Kidney glomerular epithelial cell (primary cell): Measurements from ENCODE around the gene OPN3.
"Not testable (repeated sequence)": the region's sequence is repeated elsewhere in the genome, so short reads cannot be mapped to it uniquely, and the experiment has no call there.

Source experiments
- DNase-seq: peaks from one replicate; lab custom pipeline; 2025; lab: John Stamatoyannopoulos, UW

Gene OPN3, protein sequence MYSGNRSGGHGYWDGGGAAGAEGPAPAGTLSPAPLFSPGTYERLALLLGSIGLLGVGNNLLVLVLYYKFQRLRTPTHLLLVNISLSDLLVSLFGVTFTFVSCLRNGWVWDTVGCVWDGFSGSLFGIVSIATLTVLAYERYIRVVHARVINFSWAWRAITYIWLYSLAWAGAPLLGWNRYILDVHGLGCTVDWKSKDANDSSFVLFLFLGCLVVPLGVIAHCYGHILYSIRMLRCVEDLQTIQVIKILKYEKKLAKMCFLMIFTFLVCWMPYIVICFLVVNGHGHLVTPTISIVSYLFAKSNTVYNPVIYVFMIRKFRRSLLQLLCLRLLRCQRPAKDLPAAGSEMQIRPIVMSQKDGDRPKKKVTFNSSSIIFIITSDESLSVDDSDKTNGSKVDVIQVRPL

DNA sequence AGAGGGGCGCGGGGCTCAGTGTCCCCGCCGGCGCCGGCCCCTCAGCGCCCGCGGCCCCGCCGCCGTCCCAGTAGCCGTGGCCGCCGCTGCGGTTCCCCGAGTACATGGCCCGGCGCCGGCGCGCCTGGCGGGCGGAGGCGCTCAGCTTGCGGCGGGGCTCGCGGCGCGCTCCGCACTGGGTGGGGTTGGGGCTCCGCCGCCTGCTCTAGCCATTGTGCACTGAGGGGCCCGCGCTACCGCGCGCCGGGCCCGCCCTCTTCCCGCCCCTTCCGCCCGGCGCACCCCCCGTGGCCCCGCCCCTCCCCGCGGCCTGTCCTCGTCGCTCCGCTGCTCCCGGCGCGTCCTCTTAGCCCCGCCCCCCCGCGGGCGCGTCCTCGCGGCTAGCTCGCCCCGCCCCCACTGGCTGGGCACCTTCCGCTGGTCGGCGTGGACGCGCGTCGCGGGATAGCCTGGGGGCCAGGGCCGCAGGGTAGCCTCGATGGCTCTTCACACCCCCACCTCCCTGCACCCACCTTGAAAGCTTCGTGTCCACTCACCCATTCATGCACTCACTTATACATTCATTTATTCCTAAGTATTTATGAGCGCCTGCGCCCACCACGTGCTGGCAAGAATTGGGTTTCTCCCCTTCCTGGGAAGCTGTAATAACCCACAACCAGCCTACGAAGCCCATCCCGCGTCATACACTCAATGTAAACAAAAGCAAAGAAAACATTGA, at the start of gene OPN3, which contains the start of gene CHML:
Gene OPN3, minus strand, starts transcription at position 221 of the 718 bp plus-strand sequence. Its CDS starts 115 bp downstream, at position 106.
Gene CHML, minus strand, starts transcription at position 221 of the 718 bp plus-strand sequence. CDS start 4,603 bp downstream, outside the sequence.
- DNase-seq, result peak; percentile 69

DNA sequence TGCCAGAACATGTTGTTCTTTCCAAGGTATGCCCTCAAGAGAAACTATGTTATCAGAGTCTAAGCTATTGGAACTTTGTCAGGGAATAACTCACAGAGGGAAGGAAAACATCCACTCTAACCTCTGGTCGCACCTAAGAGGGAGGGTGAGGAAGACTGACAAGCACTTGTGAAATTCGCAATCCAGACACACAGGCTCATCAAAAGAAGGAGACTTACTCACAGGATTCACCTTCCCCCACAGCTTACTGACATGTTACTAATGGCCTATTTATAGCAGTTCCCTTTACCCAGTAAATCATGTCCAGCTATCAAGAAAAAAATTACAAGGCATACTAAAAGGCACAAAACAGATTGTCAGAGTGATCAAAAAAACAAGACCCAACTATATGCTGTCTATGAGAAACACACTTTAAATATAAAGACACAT, 48.8 kb upstream of the OPN3 start:
- peak; percentile 69 for DNase-seq

DNA sequence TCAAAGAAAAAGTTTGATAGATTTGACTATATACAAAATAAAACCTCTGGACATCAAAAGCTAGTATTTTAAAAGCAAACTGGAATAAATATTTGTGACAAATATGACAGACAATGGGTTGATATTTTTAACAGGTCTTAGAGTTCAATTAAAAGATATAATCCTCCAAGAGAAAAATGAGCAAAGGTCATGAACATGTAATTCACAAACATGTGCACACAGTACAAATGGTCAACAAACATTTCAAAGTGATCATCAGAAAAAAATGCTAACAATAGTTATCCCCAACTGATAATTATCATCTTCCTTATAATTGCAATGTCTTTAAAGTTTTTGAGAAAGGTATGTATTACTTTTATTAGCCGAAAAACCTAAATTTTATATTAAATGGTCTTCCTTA, 43.9 kb upstream of the OPN3 start:
- DNase-seq, result no peak

GRCh38 chr1:241682921-241683320, 42.8 kb upstream of the OPN3 start:
- no peak for DNase-seq

- not testable (repeated sequence) for DNase-seq
These were observed 41.8 kb upstream of the OPN3 start for GRCh38 chr1:241681861-241682448.

GRCh38 chr1:241679961-241680360, 39.8 kb upstream of the OPN3 start:
- DNase-seq, result no peak

DNA sequence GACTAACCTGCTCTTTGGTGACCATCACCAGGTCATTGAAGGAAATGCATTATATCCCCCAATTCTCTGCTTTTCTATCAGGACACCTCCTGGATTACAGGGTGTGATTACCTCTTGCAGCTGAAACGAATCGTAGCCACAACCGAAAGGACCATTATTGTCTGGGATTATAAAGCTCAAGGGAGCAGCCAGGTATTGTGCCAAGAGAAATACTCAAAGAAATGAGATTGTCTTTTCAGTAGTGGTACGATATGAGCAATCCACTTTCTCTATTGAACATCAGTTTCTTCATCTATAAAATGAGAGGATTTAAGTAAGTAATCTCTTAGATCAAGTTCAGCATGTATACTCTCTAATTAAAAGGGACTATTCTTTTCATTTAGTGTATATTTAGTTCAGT, 39.2 kb upstream of the OPN3 start:
- no peak for DNase-seq

DNA sequence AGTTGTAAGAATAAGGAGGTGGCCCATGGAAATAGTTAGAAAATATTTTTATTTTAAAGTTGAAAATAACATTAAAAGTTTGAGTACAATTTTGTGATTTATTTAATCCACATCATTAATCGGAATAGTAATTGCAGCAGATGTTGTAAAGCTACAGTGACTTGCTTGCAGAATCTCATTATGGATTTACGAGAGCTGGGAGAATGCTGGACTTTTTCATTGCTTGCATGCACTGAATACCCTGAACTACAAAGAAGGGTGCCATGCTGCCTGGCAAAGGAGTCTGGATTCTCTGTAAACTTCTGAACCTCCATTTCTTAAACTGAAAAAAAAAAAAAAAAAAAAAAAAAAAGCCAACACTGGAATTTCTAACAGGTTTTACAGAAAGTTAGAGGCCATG, 38.4 kb upstream of the OPN3 start:
- no peak for DNase-seq

- no peak for DNase-seq
These were observed 37.0 kb upstream of the OPN3 start for GRCh38 chr1:241677201-241677600.

GRCh38 chr1:241675983-241676382, 35.8 kb upstream of the OPN3 start:
- no peak for DNase-seq

DNA sequence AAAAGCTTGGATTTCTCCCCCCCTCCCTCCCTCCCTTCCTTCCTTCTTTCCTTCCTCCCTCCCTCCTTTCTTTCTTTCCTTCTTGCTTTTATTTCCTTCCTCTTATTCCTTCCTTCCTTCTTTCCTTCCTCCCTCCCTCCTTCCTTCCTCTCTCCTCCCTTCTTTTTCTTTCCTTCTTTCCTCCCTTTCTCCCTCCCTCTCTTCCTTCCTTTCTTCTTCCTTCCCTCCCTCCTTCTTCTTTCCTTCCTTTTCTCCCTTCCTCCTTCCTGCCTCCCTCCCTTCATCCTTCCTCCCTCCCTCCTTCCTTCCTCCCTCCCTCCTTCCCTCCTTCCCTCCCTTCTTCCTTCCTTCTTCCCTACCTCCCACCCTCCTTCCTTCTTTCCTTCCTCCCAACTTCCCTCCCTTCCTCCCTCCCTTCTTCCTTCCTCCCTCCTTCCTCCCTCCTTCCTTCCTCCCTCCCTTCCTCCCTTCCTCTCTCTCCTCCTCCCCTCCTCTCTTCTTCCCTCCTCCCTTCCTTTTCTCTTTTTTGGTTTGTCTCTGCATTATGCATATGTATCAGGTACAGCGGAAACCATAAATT, 34.7 kb upstream of the OPN3 start:
- no peak for DNase-seq

DNA sequence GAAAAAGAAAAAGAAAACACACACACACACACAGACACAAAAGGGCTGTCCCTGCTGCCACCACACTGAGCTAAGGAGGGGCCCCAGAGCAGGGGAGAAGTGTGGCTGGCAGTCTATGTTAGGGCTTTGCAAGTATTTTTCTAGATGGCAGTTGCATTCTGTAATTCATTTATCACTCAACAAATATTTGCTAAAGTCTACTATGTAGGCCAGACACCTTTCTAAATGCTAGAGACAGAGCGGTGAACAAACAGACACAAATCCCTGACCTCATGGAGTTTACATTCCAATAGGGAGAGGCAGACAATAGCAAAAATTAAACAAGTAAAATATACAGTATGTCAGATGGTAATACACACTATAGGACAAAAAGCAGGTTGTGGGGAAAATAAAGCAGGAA, 32.1 kb upstream of the OPN3 start:
- no peak for DNase-seq

- no peak for DNase-seq
These were observed 26.2 kb upstream of the OPN3 start for GRCh38 chr1:241666419-241666818.

DNA sequence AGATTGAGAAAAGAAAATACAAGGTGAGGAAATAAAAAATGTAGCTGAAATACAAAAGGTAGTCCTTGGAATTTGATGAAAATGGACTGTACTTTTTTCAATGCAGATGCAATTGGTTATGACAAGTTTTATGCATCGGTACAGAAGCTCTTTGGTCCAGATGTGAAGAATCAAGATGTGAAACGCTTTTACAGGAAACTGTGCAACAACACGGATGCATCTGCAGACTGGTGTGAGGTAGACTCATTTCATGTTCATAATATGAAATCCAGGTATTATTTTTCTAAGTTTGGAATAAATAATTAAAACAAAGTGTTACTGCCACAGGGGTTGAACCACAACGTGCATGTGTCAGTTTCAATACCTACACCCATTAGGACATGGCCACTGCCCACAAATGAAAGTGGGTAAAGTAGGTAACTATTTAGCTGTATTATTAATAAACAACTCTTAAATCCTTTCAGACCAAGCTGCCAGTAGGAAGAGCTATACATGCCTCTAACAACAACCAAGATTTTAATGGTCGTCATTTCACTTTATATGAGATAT, 20.3 kb upstream of the OPN3 start:
- no peak for DNase-seq

- DNase-seq, result not testable (repeated sequence)
These were observed 18.8 kb upstream of the OPN3 start for GRCh38 chr1:241659016-241659415.

GRCh38 chr1:241658081-241658793, 18.1 kb upstream of the OPN3 start:
- no peak for DNase-seq

- no peak for DNase-seq
These were observed 14.5 kb upstream of the OPN3 start for GRCh38 chr1:241654641-241655040.

DNA sequence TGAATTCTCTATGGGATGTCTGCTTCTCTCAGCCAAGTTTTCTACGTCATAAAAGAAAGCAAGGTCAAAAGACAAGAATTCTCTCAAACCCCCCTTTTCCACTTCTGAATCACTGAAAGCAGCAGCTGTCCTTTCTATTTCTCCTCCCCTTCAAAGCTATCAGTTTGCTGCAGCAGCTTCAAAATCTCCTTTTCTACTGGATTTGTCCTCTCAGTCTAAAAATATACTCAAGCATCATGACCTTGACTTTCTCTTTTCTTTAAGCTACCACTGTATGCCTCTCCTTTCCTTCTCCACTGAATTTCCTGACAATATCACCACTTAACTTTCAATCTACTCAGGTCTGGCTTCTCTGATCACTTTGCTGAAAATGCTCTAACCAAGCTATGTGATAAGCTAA, 13.8 kb upstream of the OPN3 start:
- DNase-seq, result no peak

DNA sequence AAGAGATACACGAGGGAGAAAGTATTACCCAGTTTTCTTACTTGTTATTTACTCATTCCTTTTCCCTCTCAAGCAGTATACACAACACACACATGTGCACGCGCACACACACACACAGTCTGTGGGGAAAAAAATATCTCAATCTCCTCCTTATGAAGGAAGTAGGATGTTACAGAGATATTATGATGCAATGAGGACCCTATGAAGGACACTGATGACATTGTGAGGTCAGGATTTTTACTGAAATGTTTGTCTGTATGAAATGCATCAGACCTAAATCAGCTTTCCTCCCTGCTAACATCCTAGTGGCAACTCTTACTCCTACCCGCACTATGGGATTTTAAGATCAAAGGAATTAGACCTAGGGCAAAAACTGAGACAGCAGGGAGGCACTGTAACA, 11.8 kb upstream of the OPN3 start, which contains the start of gene WDR64:
Gene WDR64, plus strand, starts transcription at position 270 of the 400 bp plus-strand sequence. CDS start 204 bp downstream, outside the sequence.
- DNase-seq, result no peak

DNA sequence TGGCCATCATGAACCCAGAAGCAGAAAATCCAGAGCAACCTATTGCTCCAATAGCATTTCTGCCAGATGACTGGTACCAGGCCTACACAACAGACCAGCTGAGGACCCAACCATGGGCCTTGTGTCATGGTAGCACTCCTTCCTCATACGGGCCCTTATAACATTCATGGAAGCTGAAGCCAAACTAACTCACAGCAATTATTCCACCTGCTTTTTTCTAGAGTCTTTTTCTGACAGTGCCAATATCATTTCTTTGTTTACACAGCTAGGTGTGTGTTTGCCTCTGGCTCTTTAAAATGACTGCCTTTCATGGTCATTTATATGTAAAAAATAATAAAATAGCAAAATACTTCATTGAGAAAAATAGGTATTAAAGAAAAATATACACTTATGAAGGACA, 8.0 kb upstream of the OPN3 start:
- no peak for DNase-seq

GRCh38 chr1:241647658-241648057, 7.5 kb upstream of the OPN3 start:
- no peak for DNase-seq
